Dermis microvascular lymphatic vessel endothelial cell (primary cell): Measurements from ENCODE around the gene EXOSC9. TPM values are rescaled to one million over a fixed set of nuclear protein-coding genes. Genes with fewer than 3 reads are reported as not detected.

Experiments used
- DNase-seq, 2 donors: peaks; one replicate each; pipeline versions ENCODE4 v3.0.0 to v3.0.0-alpha.2; 2010; ENCODE audit warnings: low read depth in 2 of 2
- total RNA-seq: library from RNA; depleted of rRNA; stranded (reverse); fragments of >200 nt; gene quantifications from 2 replicates; pipeline ENCODE4 v1.2.1, GENCODE V29; 2014

The EXOSC9 gene
- total RNA-seq, 1 donor from 2014 or later, result 30.7 TPM

DNA sequence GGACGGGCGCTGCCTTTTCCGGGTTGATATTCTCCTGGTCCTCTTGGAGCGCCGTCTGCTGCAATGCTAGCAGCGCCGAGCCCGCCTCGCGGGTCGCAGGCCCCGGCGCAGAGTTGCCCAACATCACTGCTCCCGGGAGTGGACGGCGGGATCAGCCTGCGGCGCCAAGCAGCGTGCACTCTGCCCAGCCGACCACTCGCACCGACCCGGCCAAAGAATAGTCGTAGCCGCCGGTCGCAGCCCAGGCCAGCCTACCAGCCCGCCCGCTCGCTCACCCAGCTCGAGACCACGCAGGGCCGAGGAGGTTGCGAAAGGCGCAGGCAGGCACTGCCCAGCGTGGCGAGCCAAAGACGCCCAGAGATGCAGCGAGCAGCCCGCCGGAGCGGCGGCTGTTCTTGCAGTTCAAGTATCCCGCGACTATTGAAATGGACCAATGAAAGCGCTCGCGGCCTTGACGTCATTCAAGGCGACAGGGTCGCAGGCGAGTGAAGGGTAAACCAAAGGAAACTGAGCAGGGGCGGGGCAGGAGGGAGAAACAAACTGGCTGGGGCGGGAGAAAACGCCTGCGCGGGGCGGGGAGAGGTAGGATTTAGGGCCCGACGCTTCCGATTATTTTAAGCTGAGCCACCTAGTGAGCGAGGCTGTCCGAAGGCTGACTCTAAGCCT is 22.5 kb downstream of the EXOSC9 start, which contains the start of gene CCNA2:
TSS of gene CCNA2 (minus strand) at position 379 of the 666 bp plus-strand sequence. CDS start at position 124, 255 bp downstream.
- DNase-seq, result peak; percentile 92 to 96

DNA sequence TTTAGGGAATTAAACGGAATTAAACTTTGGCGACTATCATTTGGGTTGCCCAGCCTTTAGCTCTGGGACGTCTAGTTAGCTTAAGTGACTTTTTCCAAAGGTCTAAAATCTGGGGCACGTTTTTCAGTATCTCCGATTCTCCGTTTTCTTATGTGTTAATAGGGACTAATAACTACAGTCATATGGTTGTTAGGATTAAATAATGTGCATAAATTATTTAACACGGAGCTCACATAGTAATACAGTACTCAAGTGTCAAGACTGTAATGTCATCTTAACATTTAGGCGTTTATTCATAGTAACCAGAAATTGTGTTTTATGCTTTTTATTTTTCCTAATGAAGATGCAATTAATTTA is 23.0 kb downstream of the EXOSC9 start:
- DNase-seq, result no peak

DNA sequence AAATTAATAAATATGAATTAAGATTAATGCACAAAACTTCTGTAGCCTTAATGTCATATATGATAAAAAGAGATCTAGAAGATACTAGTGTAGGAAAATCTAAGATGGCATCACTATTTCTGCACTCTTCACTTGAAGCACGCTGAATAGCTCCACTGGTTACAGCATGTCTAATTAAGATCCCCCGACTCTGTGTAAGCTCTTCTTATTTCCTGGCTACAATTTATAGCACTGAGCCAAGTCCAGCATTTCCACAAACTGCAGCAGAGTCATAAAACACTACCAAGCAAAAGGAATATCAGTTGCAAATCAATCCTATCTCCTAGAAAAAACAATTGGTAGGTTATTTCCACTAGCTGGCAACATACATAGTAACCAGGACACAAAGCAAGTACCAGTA is 23.8 kb downstream of the EXOSC9 start:
- no peak for DNase-seq

DNA sequence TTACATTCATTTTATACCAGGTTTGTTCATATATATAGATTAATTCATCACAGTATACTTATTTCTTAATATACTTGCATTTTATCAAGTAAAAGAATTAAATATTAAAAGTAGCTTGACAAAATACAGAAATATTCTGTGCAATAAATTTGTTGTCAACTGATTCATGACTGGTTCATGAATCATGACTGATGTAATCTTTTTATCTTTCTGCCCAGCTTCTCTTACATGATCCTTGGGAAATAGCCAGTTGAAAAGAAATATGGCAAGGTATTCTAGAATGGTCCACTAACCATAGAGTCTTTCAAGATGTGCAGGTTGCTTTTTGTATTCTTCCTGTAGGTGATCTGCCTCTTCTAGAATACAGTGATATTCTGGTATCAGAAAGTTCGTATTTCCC is 26.7 kb downstream of the EXOSC9 start:
- DNase-seq, result peak in 1 of 2 donors; percentile 2

DNA sequence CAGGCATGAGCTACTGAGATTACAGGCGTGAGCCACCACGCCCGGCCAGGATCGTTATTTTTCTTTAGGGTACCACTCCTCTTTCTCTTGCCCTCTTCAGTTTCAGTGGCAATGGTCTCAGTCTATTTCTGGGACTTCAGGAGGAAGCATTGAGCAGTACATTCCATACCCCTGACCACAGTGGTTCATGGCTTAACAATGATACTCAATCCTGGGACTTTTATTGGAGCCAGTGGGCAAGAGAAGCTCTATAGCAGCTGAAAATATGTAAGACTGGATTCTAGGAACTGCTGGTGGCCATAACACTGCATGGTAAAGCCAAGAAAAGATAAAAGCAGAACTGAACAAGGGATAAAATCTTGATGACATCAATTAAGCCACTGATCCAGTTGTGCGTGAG is 28.4 kb downstream of the EXOSC9 start:
- no peak for DNase-seq

DNA sequence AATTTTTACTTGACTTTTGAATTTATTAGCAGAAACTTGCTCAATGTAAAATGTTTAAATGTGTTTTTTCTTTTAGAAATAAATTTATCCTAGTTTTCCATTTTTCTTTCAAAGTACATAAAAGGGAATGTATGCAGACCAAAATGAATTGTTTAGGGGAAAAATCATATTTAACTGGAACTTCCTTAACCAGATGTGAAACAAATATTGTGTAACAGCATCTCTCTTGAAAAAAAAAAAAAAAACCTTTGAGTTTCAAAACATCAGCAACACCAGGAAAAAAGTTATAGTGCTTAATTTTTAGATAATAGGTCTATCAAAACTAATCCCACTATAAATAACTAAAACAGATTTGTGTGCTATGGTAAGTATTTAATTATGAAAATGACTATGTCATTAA is 37.0 kb downstream of the EXOSC9 start:
- no peak for DNase-seq

DNA sequence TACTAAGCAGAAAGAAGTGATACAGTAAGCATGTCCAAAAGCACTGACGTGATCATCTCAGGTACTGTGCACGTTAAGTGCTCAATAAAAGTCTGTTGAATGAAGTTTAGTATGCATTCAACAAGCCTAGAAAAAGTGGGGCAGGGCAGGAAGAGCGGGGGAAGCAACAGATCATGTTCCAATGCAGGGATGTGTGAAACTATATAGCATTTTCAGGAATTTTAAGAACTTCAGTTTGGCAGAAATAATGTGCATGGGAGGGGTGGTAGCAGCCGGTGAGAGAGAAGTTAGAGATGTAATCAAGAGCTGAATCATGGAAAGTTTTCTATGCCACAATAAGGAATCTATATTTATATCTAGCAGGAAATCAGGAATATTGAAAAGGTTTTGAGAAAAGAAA is 41.7 kb downstream of the EXOSC9 start:
- no peak for DNase-seq

DNA sequence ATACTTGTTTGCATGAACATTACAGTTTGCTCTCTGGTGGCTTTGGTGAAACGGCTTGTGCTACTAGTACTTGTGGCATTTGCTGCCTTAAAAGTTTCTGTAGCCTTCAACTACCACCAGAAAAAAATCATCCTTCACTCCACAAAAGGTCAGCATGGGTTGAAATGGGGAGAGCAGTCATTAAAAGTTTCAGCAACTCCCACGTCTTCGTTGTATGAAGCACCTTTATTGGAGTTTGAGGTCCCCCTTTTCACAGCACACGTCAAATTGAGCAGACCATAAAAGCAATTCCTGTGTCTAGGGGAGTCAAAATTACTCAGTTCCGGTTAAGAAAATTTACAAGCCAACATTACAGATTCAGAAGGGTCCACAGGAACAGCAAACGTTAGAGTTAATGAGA is 45.5 kb downstream of the EXOSC9 start:
- DNase-seq, result no peak

DNA sequence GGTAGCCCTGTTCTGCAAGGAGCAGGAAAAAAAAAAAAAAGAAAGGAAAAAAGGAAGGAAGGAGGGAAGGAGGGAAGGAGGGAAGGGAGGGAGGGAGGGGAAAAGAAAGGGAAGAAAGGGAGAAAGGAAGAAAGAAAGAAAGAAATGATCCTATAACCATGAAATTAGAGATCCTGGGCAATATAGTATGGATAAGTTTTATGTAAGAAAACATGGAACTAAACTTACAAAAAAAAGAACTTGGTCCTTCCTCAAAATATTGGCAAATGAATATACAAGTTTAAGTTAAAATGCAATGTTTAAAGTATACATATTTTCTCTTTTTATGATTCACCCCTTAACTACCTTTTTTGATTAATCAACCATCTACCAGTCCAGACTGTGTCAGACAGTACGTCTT is 50.2 kb downstream of the EXOSC9 start:
- no peak for DNase-seq

DNA sequence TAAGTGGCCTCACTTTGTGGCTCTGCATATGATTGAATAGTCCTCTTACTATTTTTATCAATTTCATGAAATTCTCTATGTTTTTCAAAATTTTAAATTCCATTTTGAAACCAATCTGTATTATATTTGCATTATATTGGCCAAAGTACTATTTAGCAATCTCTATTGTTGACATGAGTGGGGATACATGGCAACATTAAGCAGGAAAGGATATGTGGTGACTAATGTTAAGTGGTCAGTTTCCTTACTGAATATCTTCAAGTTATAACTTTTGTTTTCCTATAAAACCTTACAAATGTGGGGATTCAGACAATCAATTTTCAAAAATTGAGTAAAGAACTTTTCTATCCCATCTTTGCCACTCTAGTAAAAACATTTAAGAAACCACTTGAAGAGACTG is 59.0 kb downstream of the EXOSC9 start:
- peak in 1 of 2 donors; percentile 23 for DNase-seq

DNA sequence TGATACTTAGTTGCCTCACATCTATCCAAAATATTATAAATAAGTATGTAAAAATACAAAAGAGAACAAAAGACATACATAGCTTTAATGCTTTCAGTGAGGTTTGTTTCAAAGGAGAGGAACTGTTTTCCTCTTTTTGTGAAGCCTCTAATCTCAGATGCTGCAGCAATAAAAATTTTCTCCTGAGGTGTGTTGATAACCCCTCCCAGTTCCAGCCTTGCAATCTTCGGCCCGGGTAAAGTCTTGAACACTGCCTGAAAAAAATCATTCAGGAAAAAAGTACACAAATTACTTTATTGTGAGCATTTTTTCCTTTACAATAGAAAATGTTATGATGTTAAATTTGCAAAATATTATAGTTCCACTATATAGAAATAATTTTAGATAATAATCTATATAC is 60.3 kb downstream of the EXOSC9 start:
- DNase-seq, result no peak

DNA sequence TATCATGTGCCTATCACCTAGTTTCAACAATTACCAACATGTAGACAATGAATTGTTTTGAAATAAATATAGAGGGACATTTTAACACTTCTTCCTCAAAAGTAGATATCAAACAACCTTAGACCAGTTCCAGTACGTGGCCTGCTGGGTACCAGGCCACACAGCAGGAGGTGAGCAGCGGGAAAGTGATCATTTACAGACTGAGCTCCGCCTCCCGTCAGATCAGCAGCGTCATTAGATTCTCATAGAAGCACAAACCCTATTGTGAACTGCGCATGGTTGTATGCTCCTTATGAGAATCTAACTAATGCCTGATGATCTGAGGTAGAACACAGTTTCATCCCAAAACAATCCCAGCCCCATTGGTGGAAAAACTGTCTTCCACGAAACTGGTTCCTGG is 62.7 kb downstream of the EXOSC9 start:
- DNase-seq, result no peak

Other genes starting within 250 kb of the EXOSC9 start
- 359 and 389 TPM in 2 replicates for gene ANXA5, start 104.3 kb upstream of the EXOSC9 start, total RNA-seq
- gene SMIM43, start 36.2 kb upstream of the EXOSC9 start, total RNA-seq, result 0.13 and 0.38 TPM in 2 replicates
- 20.9 and 51.3 TPM in 2 replicates for gene CCNA2, start 22.6 kb downstream of the EXOSC9 start, total RNA-seq
- gene BBS7, start 69.2 kb downstream of the EXOSC9 start, total RNA-seq, result 7.8 and 11.7 TPM in 2 replicates
- gene TRPC3, start 150.7 kb downstream of the EXOSC9 start, total RNA-seq, result under 0.01 TPM in 1 of 2 replicates, not detected in the other